GM20000 (cell line): ENCODE data around the gene EIF2A.
A peak's percentile ranks its signal among the peaks of the same experiment; 100 is the strongest.

Experiments used
- DNase-seq: peaks from one replicate; pipeline ENCODE4 v3.0.0; 2012; ENCODE audit warnings: low spot score
- CTCF ChIP-seq: IDR thresholded peaks from 2 replicates; pipeline ENCODE4 v1.5.1; 2012; ENCODE audit warnings: mild to moderate bottlenecking, control low read depth; ENCODE audit errors: extremely low read depth, missing control alignments

Gene EIF2A

GRCh38 chr3:150603153-150603979 is 56.8 kb downstream of the EIF2A start, which contains the start of gene SELENOT:
SELENOT (plus strand) TSS chr3:150603321; CDS start chr3:150603363, 42 bp downstream.
- DNase-seq, result peak; percentile 92
- TF ChIP-seq CTCF, result no peak

- TF ChIP-seq CTCF, result no peak
- no peak for DNase-seq
Measured at GRCh38 chr3:150603980-150604319, 57.4 kb downstream of the EIF2A start.

- no peak for DNase-seq
Measured at GRCh38 chr3:150605998-150606641, 59.5 kb downstream of the EIF2A start.

GRCh38 chr3:150607267-150608065 is 60.9 kb downstream of the EIF2A start:
- no peak for TF ChIP-seq CTCF
- DNase-seq, result no peak

More at GRCh38 chr3:150605998-150606641, 59.5 kb downstream of the EIF2A start:
- no peak for TF ChIP-seq CTCF

GRCh38 chr3:150609988-150610387 is 63.4 kb downstream of the EIF2A start:
- DNase-seq, result peak; percentile 31
- TF ChIP-seq CTCF, result no peak

- TF ChIP-seq CTCF, result no peak
- no peak for DNase-seq
Measured at GRCh38 chr3:150610785-150611184, 64.2 kb downstream of the EIF2A start.
